GM21360 (cell line): Measurements from ENCODE around the gene ELANE.
"Not testable (repeated sequence)": the region's sequence is repeated elsewhere in the genome, so short reads cannot be mapped to it uniquely, and the experiment has no call there.

ENCODE experiments used
- ATAC-seq: cut with Tn5 transposase; IDR thresholded peaks from one replicate; pipeline ENCODE4 v1.9.1; 2021; ENCODE audit warnings: mild to moderate bottlenecking, moderate library complexity; ENCODE audit not compliant: unreplicated experiment

The ELANE gene

GRCh38 chr19:835210-835810, 16.8 kb upstream of the ELANE start:
- no peak for ATAC-seq

- no peak for ATAC-seq
Measured at GRCh38 chr19:840519-841206, 11.4 kb upstream of the ELANE start, which contains the start of gene PRTN3. TSS of gene PRTN3 (plus strand) at chr19:840999. CDS start at chr19:841009, 10 bp downstream.

- not testable (repeated sequence) for ATAC-seq
Measured at GRCh38 chr19:842802-843179, 9.3 kb upstream of the ELANE start.

- ATAC-seq, result no peak
Measured at GRCh38 chr19:843180-843835, 8.8 kb upstream of the ELANE start.

GRCh38 chr19:843836-844545, 8.1 kb upstream of the ELANE start:
- no peak for ATAC-seq

- no peak for ATAC-seq
Measured at GRCh38 chr19:844546-844971, 7.5 kb upstream of the ELANE start.

GRCh38 chr19:845707-846521, 6.2 kb upstream of the ELANE start:
- no peak for ATAC-seq

GRCh38 chr19:848386-848921, 3.6 kb upstream of the ELANE start:
- ATAC-seq, result no peak

GRCh38 chr19:849195-849594, 2.9 kb upstream of the ELANE start:
- not testable (repeated sequence) for ATAC-seq

GRCh38 chr19:850221-850978, 1.7 kb upstream of the ELANE start:
- ATAC-seq, result no peak

GRCh38 chr19:850979-851335, 1.1 kb upstream of the ELANE start:
- no peak for ATAC-seq

GRCh38 chr19:853014-853585, 997 bp downstream of the ELANE start:
- no peak for ATAC-seq

GRCh38 chr19:853614-854220, 1.6 kb downstream of the ELANE start:
- not testable (repeated sequence) for ATAC-seq

GRCh38 chr19:854549-854948, 2.4 kb downstream of the ELANE start:
- ATAC-seq, result no peak

GRCh38 chr19:855142-855541, 3.0 kb downstream of the ELANE start:
- no peak for ATAC-seq

- ATAC-seq, result no peak
Measured at GRCh38 chr19:855566-856120, 3.5 kb downstream of the ELANE start.

GRCh38 chr19:858284-858683, 6.2 kb downstream of the ELANE start:
- no peak for ATAC-seq
